Measurements from ENCODE around the gene CHERP. TPM values are rescaled to one million over a fixed set of nuclear protein-coding genes. Genes with fewer than 3 reads are reported as not detected.

Gene CHERP
- total RNA-seq, 1 experiment from 2014 or later = 101 TPM

DNA sequence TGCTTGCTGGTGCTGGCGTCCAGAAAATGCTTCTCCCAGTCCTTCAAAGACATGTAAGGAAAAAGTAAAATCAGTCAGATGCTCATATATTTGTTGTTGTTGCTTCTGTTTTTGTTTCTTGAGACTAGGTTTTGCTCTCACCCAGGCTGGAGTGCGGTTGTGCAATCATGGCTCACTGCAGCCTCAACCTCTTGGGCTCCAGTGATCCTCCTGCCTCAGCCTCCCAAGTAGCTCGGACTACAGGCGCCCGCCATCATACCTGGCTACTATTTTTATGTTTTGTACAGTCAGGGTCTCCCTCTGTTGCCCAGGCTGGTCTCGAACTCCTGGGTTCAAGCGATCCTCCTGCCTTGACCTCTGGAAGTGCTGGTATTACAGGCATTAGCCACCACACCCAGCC is 59.5 kb downstream of the CHERP start:
- Histone ChIP-seq H2AK5ac (ENCODE audit: insufficient read length, low read length) (no peak overlapping the region), H3K14ac (ENCODE audit: insufficient read depth, low read length) (no peak overlapping the region), H2BK120ac (ENCODE audit: low read depth, low read length, poor library complexity, severe bottlenecking) (no peak overlapping the region)

More for the DNA sequence above, 59.5 kb downstream of the CHERP start:
- Histone ChIP-seq H3K27me3 (ENCODE audit: insufficient read depth, low read length) (no peaks in the 10 kb centered on the region), H3K23ac (ENCODE audit: insufficient read length, low read depth, low read length) (no peak overlapping the region), H4K20me1 (ENCODE audit: control insufficient read depth, insufficient read depth, insufficient read length) (no peaks in the 10 kb centered on the region), H2AFZ (ENCODE audit: low read length) (no peak overlapping the region), H4K91ac (ENCODE audit: insufficient read length, low read depth, low read length) (no peak overlapping the region), H3K27ac (ENCODE audit: insufficient read length, low read depth, low read length) (no peak overlapping the region), H4K5ac (ENCODE audit: insufficient read length, low read depth, low read length) (no peak overlapping the region), H4K8ac (replicated peaks; ENCODE audit: insufficient read length, low read depth, low read length) (no peak overlapping the region), H2BK15ac (ENCODE audit: low read depth, low read length) (no peak overlapping the region), H2BK12ac (ENCODE audit: insufficient read length, low read depth, low read length) (no peak overlapping the region), H3K56ac (ENCODE audit: insufficient read length, low read depth, low read length) (no peak overlapping the region), H3K4me1 (ENCODE audit: insufficient read depth, low read length) (no peaks in the 10 kb centered on the region), H3K18ac (ENCODE audit: insufficient read length, low read depth, low read length) (no peak overlapping the region), H3K4me2 (ENCODE audit: insufficient read depth, insufficient read length, low read length) (no peak overlapping the region), H2BK5ac (ENCODE audit: insufficient read length, low read length) (no peak overlapping the region), H2BK20ac (ENCODE audit: low read depth, low read length, poor library complexity, severe bottlenecking) (no peak overlapping the region), H3K79me1 (ENCODE audit: insufficient read depth, low read depth, low read length, poor library complexity, severe bottlenecking) (no peaks in the 10 kb centered on the region), H3K79me2 (ENCODE audit: insufficient read depth, low read length) (no peaks in the 10 kb centered on the region), H3K9ac (ENCODE audit: extremely low read depth, insufficient read length, low read length) (no peak overlapping the region), H3K9me3 (ENCODE audit: control insufficient read depth, low read depth, low read length) (no peaks in the 10 kb centered on the region), H3T11ph (ENCODE audit: low read length) (no peak overlapping the region), H3K23me2 (ENCODE audit: insufficient read length, low read depth, low read length, poor library complexity, severe bottlenecking) (no peaks in the 10 kb centered on the region), H3K4ac (ENCODE audit: low read depth, low read length) (no peak overlapping the region)
- Mint-ChIP-seq H3K4me3 (no peak overlapping the region), H3K4me1 (no peaks in the 10 kb centered on the region), H3K27ac (no peak overlapping the region), H3K36me3 (ENCODE audit: insufficient read depth in 1 of 3, low read depth in 3 of 3) (no peaks in the 10 kb centered on the region), H3K9me3 (no peaks in the 10 kb centered on the region), H3K27me3 (ENCODE audit: low read depth) (no peaks in the 10 kb centered on the region)
- WGBS (ENCODE audit: extremely low coverage, insufficient read length, low lambda C conversion rate) = no CpG with 5 or more reads among the region's 7 CpGs
- TF ChIP-seq, protein P1, sequence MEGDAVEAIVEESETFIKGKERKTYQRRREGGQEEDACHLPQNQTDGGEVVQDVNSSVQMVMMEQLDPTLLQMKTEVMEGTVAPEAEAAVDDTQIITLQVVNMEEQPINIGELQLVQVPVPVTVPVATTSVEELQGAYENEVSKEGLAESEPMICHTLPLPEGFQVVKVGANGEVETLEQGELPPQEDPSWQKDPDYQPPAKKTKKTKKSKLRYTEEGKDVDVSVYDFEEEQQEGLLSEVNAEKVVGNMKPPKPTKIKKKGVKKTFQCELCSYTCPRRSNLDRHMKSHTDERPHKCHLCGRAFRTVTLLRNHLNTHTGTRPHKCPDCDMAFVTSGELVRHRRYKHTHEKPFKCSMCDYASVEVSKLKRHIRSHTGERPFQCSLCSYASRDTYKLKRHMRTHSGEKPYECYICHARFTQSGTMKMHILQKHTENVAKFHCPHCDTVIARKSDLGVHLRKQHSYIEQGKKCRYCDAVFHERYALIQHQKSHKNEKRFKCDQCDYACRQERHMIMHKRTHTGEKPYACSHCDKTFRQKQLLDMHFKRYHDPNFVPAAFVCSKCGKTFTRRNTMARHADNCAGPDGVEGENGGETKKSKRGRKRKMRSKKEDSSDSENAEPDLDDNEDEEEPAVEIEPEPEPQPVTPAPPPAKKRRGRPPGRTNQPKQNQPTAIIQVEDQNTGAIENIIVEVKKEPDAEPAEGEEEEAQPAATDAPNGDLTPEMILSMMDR (conservative IDR thresholded peaks at IDR 0.05) = no peak
- DNase-seq = no peak

Measured in H9 (cell line).